GM12801 (cell line): ENCODE data around the gene CHRD.
A peak's percentile ranks its signal among the peaks of the same experiment; 100 is the strongest.

Experiments used
- CTCF ChIP-seq: IDR thresholded peaks from one replicate; pipeline ENCODE4 v1.5.1; 2011; ENCODE audit warnings: control low read depth; ENCODE audit not compliant: insufficient read length; ENCODE audit errors: extremely low read depth

CHRD gene

GRCh38 chr3:184414418-184415202 lies 34.8 kb downstream of the CHRD start:
- no peak for TF ChIP-seq CTCF

- TF ChIP-seq CTCF, result no peak
Measured at GRCh38 chr3:184415203-184415490, 35.3 kb downstream of the CHRD start.

GRCh38 chr3:184417619-184418327 lies 37.9 kb downstream of the CHRD start:
- peak; percentile 17 for TF ChIP-seq CTCF

GRCh38 chr3:184419171-184419570 lies 39.3 kb downstream of the CHRD start:
- TF ChIP-seq CTCF, result no peak

- TF ChIP-seq CTCF, result no peak
Measured at GRCh38 chr3:184423561-184423960, 43.7 kb downstream of the CHRD start.

- TF ChIP-seq CTCF, result no peak
Measured at GRCh38 chr3:184426691-184427141, 46.9 kb downstream of the CHRD start.

- TF ChIP-seq CTCF, result no peak
Measured at GRCh38 chr3:184428561-184429175, 48.8 kb downstream of the CHRD start.
